ENCODE measurements around the gene MTMR12. TPM values are rescaled to one million over a fixed set of nuclear protein-coding genes. Genes with fewer than 3 reads are reported as not detected.
A peak's percentile ranks its signal among the peaks of the same experiment; 100 is the strongest.

Gene MTMR12
- total and polyA plus RNA-seq, 2 of the 13 experiments (the other 11 are each of a cell fraction or from before 2014, with no cell fraction given), result 23.4 to 36.6 TPM

- TF ChIP-seq, protein P1, sequence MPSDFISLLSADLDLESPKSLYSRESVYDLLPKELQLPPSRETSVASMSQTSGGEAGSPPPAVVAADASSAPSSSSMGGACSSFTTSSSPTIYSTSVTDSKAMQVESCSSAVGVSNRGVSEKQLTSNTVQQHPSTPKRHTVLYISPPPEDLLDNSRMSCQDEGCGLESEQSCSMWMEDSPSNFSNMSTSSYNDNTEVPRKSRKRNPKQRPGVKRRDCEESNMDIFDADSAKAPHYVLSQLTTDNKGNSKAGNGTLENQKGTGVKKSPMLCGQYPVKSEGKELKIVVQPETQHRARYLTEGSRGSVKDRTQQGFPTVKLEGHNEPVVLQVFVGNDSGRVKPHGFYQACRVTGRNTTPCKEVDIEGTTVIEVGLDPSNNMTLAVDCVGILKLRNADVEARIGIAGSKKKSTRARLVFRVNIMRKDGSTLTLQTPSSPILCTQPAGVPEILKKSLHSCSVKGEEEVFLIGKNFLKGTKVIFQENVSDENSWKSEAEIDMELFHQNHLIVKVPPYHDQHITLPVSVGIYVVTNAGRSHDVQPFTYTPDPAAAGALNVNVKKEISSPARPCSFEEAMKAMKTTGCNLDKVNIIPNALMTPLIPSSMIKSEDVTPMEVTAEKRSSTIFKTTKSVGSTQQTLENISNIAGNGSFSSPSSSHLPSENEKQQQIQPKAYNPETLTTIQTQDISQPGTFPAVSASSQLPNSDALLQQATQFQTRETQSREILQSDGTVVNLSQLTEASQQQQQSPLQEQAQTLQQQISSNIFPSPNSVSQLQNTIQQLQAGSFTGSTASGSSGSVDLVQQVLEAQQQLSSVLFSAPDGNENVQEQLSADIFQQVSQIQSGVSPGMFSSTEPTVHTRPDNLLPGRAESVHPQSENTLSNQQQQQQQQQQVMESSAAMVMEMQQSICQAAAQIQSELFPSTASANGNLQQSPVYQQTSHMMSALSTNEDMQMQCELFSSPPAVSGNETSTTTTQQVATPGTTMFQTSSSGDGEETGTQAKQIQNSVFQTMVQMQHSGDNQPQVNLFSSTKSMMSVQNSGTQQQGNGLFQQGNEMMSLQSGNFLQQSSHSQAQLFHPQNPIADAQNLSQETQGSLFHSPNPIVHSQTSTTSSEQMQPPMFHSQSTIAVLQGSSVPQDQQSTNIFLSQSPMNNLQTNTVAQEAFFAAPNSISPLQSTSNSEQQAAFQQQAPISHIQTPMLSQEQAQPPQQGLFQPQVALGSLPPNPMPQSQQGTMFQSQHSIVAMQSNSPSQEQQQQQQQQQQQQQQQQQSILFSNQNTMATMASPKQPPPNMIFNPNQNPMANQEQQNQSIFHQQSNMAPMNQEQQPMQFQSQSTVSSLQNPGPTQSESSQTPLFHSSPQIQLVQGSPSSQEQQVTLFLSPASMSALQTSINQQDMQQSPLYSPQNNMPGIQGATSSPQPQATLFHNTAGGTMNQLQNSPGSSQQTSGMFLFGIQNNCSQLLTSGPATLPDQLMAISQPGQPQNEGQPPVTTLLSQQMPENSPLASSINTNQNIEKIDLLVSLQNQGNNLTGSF (CRISPR knock-in tag; IDR thresholded peaks at IDR 0.05), result no peak
- no peak for TF ChIP-seq TFDP2 (CRISPR knock-in tag; IDR thresholded peaks at IDR 0.05)
- TF ChIP-seq GABPA (IDR thresholded peaks at IDR 0.05; ENCODE audit: low read depth, low read length), result no peak
- peak; percentile 28; the same call in 1 of the 2 replicates for TF ChIP-seq GABPA (CRISPR knock-in tag; IDR thresholded peaks at IDR 0.05; ENCODE audit: low read depth)
- no peak for TF ChIP-seq DR1 (CRISPR knock-in tag; IDR thresholded peaks at IDR 0.05)
- TF ChIP-seq MED8 (CRISPR knock-in tag; IDR thresholded peaks at IDR 0.05; ENCODE audit: insufficient replicate concordance), result peak; percentile 32
- no peak for TF ChIP-seq MYPOP (CRISPR knock-in tag; IDR thresholded peaks at IDR 0.05)
- no peak for TF ChIP-seq GTF3A (CRISPR knock-in tag; conservative IDR thresholded peaks at IDR 0.05)
- peak; percentile 29; the same call in 1 of the 2 replicates for TF ChIP-seq CEBPG (CRISPR knock-in tag; IDR thresholded peaks at IDR 0.05)
- TF ChIP-seq ZNF580 (CRISPR knock-in tag; IDR thresholded peaks at IDR 0.05; ENCODE audit: borderline replicate concordance, low read depth), result no peak
- TF ChIP-seq ZNF446 (CRISPR knock-in tag; IDR thresholded peaks at IDR 0.05), result no peak
- TF ChIP-seq, protein P2, sequence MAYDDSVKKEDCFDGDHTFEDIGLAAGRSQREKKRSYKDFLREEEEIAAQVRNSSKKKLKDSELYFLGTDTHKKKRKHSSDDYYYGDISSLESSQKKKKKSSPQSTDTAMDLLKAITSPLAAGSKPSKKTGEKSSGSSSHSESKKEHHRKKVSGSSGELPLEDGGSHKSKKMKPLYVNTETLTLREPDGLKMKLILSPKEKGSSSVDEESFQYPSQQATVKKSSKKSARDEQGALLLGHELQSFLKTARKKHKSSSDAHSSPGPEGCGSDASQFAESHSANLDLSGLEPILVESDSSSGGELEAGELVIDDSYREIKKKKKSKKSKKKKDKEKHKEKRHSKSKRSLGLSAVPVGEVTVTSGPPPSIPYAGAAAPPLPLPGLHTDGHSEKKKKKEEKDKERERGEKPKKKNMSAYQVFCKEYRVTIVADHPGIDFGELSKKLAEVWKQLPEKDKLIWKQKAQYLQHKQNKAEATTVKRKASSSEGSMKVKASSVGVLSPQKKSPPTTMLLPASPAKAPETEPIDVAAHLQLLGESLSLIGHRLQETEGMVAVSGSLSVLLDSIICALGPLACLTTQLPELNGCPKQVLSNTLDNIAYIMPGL (CRISPR knock-in tag; IDR thresholded peaks at IDR 0.05; ENCODE audit: borderline replicate concordance in 1 of 2, low read depth in 1 of 2), result peak in 1 of 2 experiments; percentile 16; a peak in 1 of 4 replicates
- TF ChIP-seq NCOA2 (CRISPR knock-in tag; IDR thresholded peaks at IDR 0.05), result peak; percentile 82
- no peak for TF ChIP-seq ZNF589 (CRISPR knock-in tag; conservative IDR thresholded peaks at IDR 0.05)
- no peak for TF ChIP-seq DPF2 (CRISPR knock-in tag; IDR thresholded peaks at IDR 0.05; ENCODE audit: borderline replicate concordance, low read depth)
- TF ChIP-seq HOXA5 (CRISPR knock-in tag; IDR thresholded peaks at IDR 0.05), result peak; percentile 56; the same call in 1 of the 2 replicates
- TF ChIP-seq CREM (IDR thresholded peaks at IDR 0.05), result peak; percentile 51; the same call in 1 of the 2 replicates
- no peak for TF ChIP-seq CREM (CRISPR knock-in tag; IDR thresholded peaks at IDR 0.05)
- no peak for TF ChIP-seq U2AF2 (IDR thresholded peaks at IDR 0.05; ENCODE audit: low read depth, low read length)
- TF ChIP-seq SOX13 (IDR thresholded peaks at IDR 0.05), result no peak
- TF ChIP-seq SOX13 (CRISPR knock-in tag; conservative IDR thresholded peaks at IDR 0.05 in 1 of 2, IDR thresholded peaks at IDR 0.05 in 1 of 2), result peak in 1 of 2 experiments; percentile 70; a peak in 2 of 4 replicates
- TF ChIP-seq MYC (CRISPR knock-in tag; IDR thresholded peaks at IDR 0.05; ENCODE audit: borderline replicate concordance), result no peak
Observed at GRCh38 chr5:32314658-32315057, 1.9 kb upstream of the MTMR12 start (continued).

All from HepG2 (cell line).